Measurements from ENCODE around the gene PRKCE. TPM values are rescaled to one million over a fixed set of nuclear protein-coding genes. Genes with fewer than 3 reads are reported as not detected.

PRKCE gene
- total and polyA plus RNA-seq, 2 of the 8 experiments (the other 6 are each of a cell fraction or from before 2014, with no cell fraction given) = 0.54 to 2.1 TPM

DNA sequence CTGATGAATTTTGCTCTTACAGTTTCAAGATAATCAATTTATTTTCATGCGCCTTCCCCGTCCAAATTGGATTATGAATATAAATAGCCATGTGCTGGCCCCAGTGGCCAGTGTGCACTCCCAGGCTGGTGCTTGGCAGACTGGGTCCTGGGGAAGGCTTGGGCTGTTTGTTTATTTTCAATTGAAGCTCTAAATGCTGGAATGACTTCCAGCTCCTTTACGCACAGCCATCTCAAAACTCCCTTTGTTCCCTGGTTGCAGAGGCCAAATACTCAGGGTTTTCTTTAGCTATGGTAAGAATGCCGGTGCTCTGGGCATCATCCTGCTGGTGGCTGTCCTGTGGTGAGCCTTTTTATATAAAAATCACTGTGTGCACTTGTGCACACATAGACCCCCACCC is 131.5 kb downstream of the PRKCE start:
- no peak overlapping the region for H3K18ac ChIP-seq (ENCODE audit: extremely low read depth, low read length)
- CTCF ChIA-PET (ENCODE audit: partially characterized antibody) = interaction anchor here (0.6 to 7.5 kb wide), 4 partner anchors 9 to 154 kb away, joined by 3 to 136 read pairs (median 3); no protein-coding TSS in a partner anchor
- no peak overlapping the region for H2BK20ac ChIP-seq (ENCODE audit: low read length)
- no peak overlapping the region for H3K9ac ChIP-seq (replicated peaks in 1 of 4; ENCODE audit: extremely low read depth in 1 of 4, low read depth in 3 of 4, low read length in 3 of 4)
- H2BK120ac ChIP-seq (replicated peaks; ENCODE audit: low read depth, low read length) = no peak overlapping the region
- no peak overlapping the region for H2BK5ac ChIP-seq (ENCODE audit: low read depth, low read length)
- H4K20me1 ChIP-seq (replicated peaks in 1 of 2; ENCODE audit: control insufficient read depth in 1 of 2, insufficient read depth in 2 of 2, low read length in 2 of 2) = no peaks in the 10 kb centered on the region
- DNase-seq (ENCODE audit: low read depth in 1 of 2, low spot score in 2 of 2) = no peak
- H3K4me1 ChIP-seq (replicated peaks in 1 of 4; ENCODE audit: control insufficient read depth in 3 of 4, insufficient read depth in 4 of 4, low read length in 3 of 4) = no peaks in the 10 kb centered on the region
- no peak overlapping the region for H3K23ac ChIP-seq (ENCODE audit: insufficient read length)
- H3K23me2 ChIP-seq (ENCODE audit: low read depth, low read length) = no peaks in the 10 kb centered on the region
- no peaks in the 10 kb centered on the region for H3K79me1 ChIP-seq (ENCODE audit: low read depth, low read length)
- 93% methylated on average over 4 of the region's 4 CpGs; no CpG with 5 or more reads in 1 of the 2 experiments for WGBS, 2 experiments (ENCODE audit: extremely low coverage in 1 of 2, insufficient coverage in 1 of 2, insufficient read length in 1 of 2, insufficient replicate concordance in 2 of 2, low coverage in 1 of 2, low lambda C conversion rate in 2 of 2, missing lambda C conversion rate in 1 of 2)
- H2BK12ac ChIP-seq (ENCODE audit: low read depth, low read length) = no peak overlapping the region
- no peak overlapping the region for H4K8ac ChIP-seq (ENCODE audit: extremely low read depth, insufficient read depth, low read length)
- no peak overlapping the region for H3K14ac ChIP-seq (ENCODE audit: insufficient read length)
- POLR2A ChIA-PET (ENCODE audit: partially characterized antibody) = no interaction called here
- H3K36me3 ChIP-seq (ENCODE audit: control insufficient read depth in 2 of 4, insufficient read depth in 4 of 4, low read length in 3 of 4) = no peaks in the 10 kb centered on the region
- no peak overlapping the region for H3K4me2 ChIP-seq (ENCODE audit: insufficient read depth in 1 of 2, low read depth in 2 of 2, low read length in 2 of 2)
- no peak overlapping the region for H3K4ac ChIP-seq (replicated peaks; ENCODE audit: insufficient read length, low read depth, low read length)
- no peak overlapping the region for H3K4me3 ChIP-seq (ENCODE audit: extremely low read depth in 1 of 4, insufficient read depth in 2 of 4, low read depth in 3 of 4, low read length in 4 of 4)
- no peak overlapping the region for H2AK5ac ChIP-seq (ENCODE audit: low read depth, low read length)
- no peak overlapping the region for H2BK15ac ChIP-seq (ENCODE audit: low read length)
- H4K91ac ChIP-seq (replicated peaks; ENCODE audit: insufficient read length, low read length) = no peak overlapping the region
- no peaks in the 10 kb centered on the region for H3K27me3 ChIP-seq (replicated peaks in 1 of 4; ENCODE audit: control insufficient read depth in 3 of 4, extremely low read depth in 1 of 4, insufficient read depth in 3 of 4, low read length in 3 of 4)
- FAIRE-seq = no peak
- H2AFZ ChIP-seq (ENCODE audit: low read length) = no peak overlapping the region
- no peak overlapping the region for H3K56ac ChIP-seq (replicated peaks; ENCODE audit: insufficient read length, low read depth, low read length)
- no peaks in the 10 kb centered on the region for H3K9me3 ChIP-seq (ENCODE audit: insufficient read depth in 2 of 2, low read depth in 1 of 2, low read length in 1 of 2)
- H4K5ac ChIP-seq (ENCODE audit: insufficient read length, low read depth, low read length) = no peak overlapping the region
- no peak overlapping the region for H3K27ac ChIP-seq (ENCODE audit: low read depth, low read length)
- no peaks in the 10 kb centered on the region for H3K79me2 ChIP-seq (ENCODE audit: control insufficient read depth in 1 of 2, insufficient read depth in 2 of 2, low read length in 2 of 2)
- TF ChIP-seq JUND (IDR thresholded peaks at IDR 0.05; ENCODE audit: low read length) = no peak
- TF ChIP-seq CEBPB (IDR thresholded peaks at IDR 0.05; ENCODE audit: low read depth, low read length) = no peak
- TF ChIP-seq SIX5 (IDR thresholded peaks at IDR 0.05; ENCODE audit: low read depth, low read length) = no peak
- TF ChIP-seq EP300 (IDR thresholded peaks at IDR 0.05; ENCODE audit: borderline replicate concordance in 1 of 2, low read depth in 2 of 2, low read length in 2 of 2) = no peak
- no peak for TF ChIP-seq POLR2A (IDR thresholded peaks at IDR 0.05; ENCODE audit: control extremely low read depth in 1 of 2, low read depth in 2 of 2, low read length in 2 of 2)
- TF ChIP-seq BACH1 (IDR thresholded peaks at IDR 0.05; ENCODE audit: low read length) = no peak
- no peak for TF ChIP-seq CHD1 (IDR thresholded peaks at IDR 0.05; ENCODE audit: low read depth, low read length)
- TF ChIP-seq MAFK (IDR thresholded peaks at IDR 0.05; ENCODE audit: low read depth, low read length) = no peak
- TF ChIP-seq, protein P1, sequence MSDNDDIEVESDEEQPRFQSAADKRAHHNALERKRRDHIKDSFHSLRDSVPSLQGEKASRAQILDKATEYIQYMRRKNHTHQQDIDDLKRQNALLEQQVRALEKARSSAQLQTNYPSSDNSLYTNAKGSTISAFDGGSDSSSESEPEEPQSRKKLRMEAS (IDR thresholded peaks at IDR 0.05) = no peak
- TF ChIP-seq KDM1A (IDR thresholded peaks at IDR 0.05; ENCODE audit: borderline replicate concordance, low read length) = no peak
- no peak for TF ChIP-seq RFX5 (IDR thresholded peaks at IDR 0.05; ENCODE audit: borderline replicate concordance, low read depth, low read length)
- no peak for TF ChIP-seq FOSL1 (IDR thresholded peaks at IDR 0.05; ENCODE audit: insufficient read depth, low read depth, low read length)
- no peak for TF ChIP-seq ATF2 (IDR thresholded peaks at IDR 0.05; ENCODE audit: low read length)
- TF ChIP-seq CBX8 (IDR thresholded peaks at IDR 0.05; ENCODE audit: borderline replicate concordance, low read depth, low read length) = no peak
